ENCODE results near the gene ATOSA.

ATOSA gene

DNA sequence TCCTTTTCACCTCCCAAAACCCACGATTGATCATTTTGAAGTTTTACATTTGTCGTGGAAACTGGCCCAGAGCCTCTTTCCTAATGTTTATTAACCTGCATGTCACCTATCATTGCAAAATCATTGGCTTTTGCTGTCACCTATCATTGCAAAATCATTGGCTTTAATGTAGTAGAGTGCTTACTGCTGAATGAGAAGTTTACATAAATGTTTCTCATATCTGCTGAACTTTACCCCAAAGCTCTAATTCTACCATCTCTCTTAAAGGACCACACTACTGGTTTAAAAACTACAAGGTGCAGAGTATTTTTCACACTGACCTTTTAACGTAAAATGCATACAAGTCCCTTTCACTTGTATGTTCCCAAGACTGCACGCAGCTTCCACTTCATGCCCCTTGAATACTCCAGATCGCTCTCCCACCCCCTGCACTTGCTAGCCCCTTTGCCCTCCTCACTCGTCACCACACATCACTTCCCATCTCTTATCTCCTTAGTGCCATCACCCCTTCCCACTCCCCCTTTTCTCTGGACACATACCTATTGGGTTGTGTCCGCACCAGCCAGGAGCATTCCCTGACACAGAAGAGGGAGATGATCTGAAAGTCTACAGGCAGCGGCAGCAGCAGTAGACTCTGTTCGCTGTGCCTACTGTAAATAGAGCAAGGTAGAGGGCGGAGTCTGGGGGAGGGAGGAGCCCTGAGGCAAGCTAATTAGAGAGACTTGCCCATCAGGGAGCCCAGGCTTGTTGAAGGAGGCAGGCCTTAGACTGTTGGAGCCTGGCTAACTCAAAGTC, 30.2 kb upstream of the ATOSA start:
- H3K27ac Mint-ChIP-seq, result no peak overlapping the region
- peaks cover 0 to 3% of the 10 kb centered on the region in 2 donors for H3K9me3 Mint-ChIP-seq
- no peak overlapping the region for H3K4me3 Mint-ChIP-seq
- no peaks in the 10 kb centered on the region for H3K36me3 Mint-ChIP-seq (ENCODE audit: insufficient read depth)
- DNase-seq (no peak), ATAC-seq (replicated peaks) (no peak)
- H3K27me3 Mint-ChIP-seq, result no peaks in the 10 kb centered on the region
- peaks cover 0 to 1% of the 10 kb centered on the region in 2 donors for H3K4me1 Mint-ChIP-seq (ENCODE audit: low read depth in 2 of 2)

DNA sequence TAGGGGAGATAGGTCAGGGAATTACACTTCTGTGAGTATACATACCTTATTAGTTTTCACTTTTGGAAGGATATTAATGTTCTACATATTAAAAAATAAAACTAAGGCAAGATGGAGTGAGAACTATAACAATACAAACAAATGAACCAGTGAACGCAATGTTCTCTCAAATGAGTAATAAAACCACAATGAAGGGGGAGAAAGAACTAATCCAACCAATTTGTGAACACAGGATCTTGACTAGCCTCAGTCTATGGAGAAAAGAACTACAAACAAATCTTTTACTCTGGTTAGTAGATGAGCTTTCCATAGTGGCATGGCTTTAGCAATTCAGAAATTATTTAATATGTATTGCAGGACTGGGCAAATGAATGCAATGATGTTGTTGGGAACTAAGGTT, 26.9 kb upstream of the ATOSA start:
- no peaks in the 10 kb centered on the region for H3K27me3 Mint-ChIP-seq
- H3K4me3 Mint-ChIP-seq, result no peak overlapping the region
- no peak for ATAC-seq (replicated peaks)
- no peak for DNase-seq
- H3K9me3 Mint-ChIP-seq, result peaks cover 0 to 3% of the 10 kb centered on the region in 2 donors
- no peak overlapping the region for H3K27ac Mint-ChIP-seq
- H3K4me1 Mint-ChIP-seq (ENCODE audit: low read depth in 2 of 2), result peaks cover 0 to 1% of the 10 kb centered on the region in 2 donors
- H3K36me3 Mint-ChIP-seq (ENCODE audit: insufficient read depth), result no peaks in the 10 kb centered on the region

DNA sequence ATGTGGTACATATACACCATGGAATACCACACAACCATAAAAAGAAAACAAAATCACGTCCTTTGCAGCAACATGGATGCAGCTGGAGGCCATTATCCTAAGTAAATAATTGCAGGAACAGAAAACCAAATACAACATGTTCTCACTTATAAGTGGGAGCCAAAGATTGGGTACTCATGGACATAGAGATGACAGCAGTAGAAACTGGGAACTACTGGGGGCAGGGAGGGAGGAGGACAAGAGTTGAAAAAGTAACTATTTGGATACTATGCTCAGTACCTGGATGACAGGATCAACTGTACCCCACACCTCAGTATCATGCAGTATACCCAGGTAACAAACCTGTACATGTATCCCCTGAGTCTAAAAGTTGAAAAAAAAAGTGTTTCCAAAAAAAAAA, 23.2 kb upstream of the ATOSA start:
- no peaks in the 10 kb centered on the region for H3K36me3 Mint-ChIP-seq (ENCODE audit: insufficient read depth)

DNA sequence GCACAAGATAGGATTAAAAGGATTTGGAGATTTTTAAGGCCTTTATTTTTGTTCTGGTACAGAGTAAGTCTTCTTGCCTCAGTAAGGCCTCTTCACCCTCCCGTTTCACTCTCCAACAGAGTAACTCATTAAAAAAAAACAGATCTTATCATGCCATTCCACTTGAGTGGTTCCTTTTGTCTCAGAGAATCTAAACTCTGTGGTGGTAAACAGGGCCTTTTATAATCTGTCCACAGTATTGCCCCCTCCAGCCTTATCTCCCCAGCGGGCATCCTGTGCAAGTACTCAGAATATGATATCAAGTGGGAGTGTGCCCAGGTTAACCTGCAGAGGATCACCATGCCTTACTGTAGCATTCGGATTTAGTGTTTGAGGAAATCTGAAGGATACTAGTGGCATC, 20.3 kb upstream of the ATOSA start:
- Mint-ChIP-seq H3K9me3 (no peaks in the 10 kb centered on the region), H3K4me3 (no peak overlapping the region)
- no peak for DNase-seq

More for the DNA sequence above, 23.2 kb upstream of the ATOSA start:
- H3K4me3 Mint-ChIP-seq, result no peak overlapping the region
- ATAC-seq (replicated peaks) (no peak), DNase-seq (no peak)
- H3K9me3 Mint-ChIP-seq, result no peaks in the 10 kb centered on the region
- H3K27ac Mint-ChIP-seq, result no peak overlapping the region
- H3K4me1 Mint-ChIP-seq (ENCODE audit: low read depth in 2 of 2), result no peaks in the 10 kb centered on the region
- no peaks in the 10 kb centered on the region for H3K27me3 Mint-ChIP-seq

DNA sequence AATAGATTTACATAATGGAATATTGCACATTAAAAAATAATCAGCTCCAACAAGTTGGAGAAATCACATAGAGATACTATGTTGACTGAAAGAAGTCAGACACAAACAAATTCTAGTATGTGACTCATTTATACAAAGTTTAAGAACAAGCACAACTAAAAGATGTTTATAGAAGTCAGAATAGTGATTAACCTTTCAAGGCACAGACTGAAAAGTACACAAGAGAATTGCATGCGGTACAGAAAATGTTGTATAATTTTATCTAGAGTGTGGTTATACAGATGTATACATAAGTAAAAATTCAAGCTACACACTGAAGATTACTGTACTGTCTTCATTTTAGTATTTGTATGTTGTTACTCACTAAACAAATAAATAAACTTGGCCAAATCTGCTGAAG, 19.3 kb upstream of the ATOSA start:
- DNase-seq, result no peak
- H3K9me3 Mint-ChIP-seq, result no peaks in the 10 kb centered on the region
- ATAC-seq (replicated peaks), result no peak
- no peaks in the 10 kb centered on the region for H3K36me3 Mint-ChIP-seq (ENCODE audit: insufficient read depth)
- no peaks in the 10 kb centered on the region for H3K4me1 Mint-ChIP-seq (ENCODE audit: low read depth in 2 of 2)
- H3K27me3 Mint-ChIP-seq, result no peaks in the 10 kb centered on the region
- H3K27ac Mint-ChIP-seq, result no peak overlapping the region
- H3K4me3 Mint-ChIP-seq, result no peak overlapping the region

More for the DNA sequence above, 20.3 kb upstream of the ATOSA start:
- Mint-ChIP-seq H3K4me1 (ENCODE audit: low read depth in 2 of 2) (no peaks in the 10 kb centered on the region), H3K36me3 (ENCODE audit: insufficient read depth) (no peaks in the 10 kb centered on the region), H3K27ac (no peak overlapping the region), H3K27me3 (no peaks in the 10 kb centered on the region)
- no peak for ATAC-seq (replicated peaks)

DNA sequence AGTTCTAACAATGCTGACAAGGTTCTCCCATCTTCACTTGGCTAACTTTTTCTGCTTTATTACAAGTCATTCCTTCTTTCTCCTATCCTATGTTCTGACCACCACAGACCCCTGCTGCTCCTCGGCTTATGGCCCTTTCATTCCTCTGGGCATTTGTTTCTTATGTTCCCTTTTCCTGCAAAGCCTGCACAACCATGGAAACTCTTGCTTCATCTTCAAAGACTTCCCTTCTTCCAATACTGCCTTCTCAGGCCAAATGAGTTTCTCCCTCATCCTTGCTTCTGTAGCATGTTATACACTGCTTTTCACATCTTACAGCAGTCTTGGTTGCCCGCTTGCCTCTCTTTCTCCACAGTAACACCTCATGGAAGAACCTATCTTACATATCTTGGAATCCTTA, 17.9 kb upstream of the ATOSA start:
- no peak for DNase-seq
- H3K4me3 Mint-ChIP-seq, result no peak overlapping the region
- H3K27me3 Mint-ChIP-seq, result no peaks in the 10 kb centered on the region
- H3K36me3 Mint-ChIP-seq (ENCODE audit: insufficient read depth), result no peaks in the 10 kb centered on the region
- no peak overlapping the region for H3K27ac Mint-ChIP-seq
- no peaks in the 10 kb centered on the region for H3K9me3 Mint-ChIP-seq
- ATAC-seq (replicated peaks), result no peak
- no peaks in the 10 kb centered on the region for H3K4me1 Mint-ChIP-seq (ENCODE audit: low read depth in 2 of 2)

DNA sequence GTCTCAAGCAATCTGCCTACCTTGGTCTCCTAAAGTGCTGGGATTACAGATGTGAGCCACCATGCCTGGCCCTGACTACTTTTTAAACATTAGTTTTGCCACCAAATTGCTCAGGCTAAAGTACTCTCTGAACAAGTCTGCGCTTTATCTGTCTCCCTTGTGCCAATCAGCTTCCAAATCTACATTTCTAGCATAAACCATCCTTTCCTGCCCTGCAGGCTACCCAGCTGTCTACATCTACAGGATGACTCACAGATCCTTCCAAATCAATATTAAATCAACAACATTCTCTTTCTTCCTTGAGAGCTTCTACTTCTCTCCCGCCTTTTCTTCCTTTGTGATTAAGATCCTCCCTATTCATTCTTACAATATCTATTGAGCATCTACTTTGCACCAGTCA, 16.0 kb upstream of the ATOSA start:
- no peak for DNase-seq
- no peak overlapping the region for H3K27ac Mint-ChIP-seq
- H3K36me3 Mint-ChIP-seq (ENCODE audit: insufficient read depth), result no peaks in the 10 kb centered on the region
- no peak for ATAC-seq (replicated peaks)
- no peaks in the 10 kb centered on the region for H3K4me1 Mint-ChIP-seq (ENCODE audit: low read depth in 2 of 2)
- H3K27me3 Mint-ChIP-seq, result no peaks in the 10 kb centered on the region
- H3K9me3 Mint-ChIP-seq, result no peaks in the 10 kb centered on the region
- H3K4me3 Mint-ChIP-seq, result no peak overlapping the region

DNA sequence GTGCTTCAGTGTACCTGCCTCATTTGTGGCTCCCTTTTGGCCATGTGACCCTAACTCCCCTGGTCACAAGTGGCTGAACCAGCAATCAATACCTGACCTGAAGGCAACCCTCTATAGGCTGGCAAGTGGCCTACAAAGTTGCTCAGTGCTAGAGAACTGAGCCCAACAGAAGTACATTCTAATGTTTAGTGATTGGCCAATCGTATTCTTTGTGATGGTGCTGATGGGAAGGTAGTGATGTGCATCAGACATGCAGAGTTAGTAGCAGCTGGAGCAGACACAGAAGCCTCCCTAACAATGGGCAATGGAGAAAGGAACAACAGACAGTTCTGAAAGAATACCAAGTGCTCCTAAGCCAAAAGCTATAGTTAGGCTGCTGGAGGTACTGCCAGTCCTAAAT, 10.4 kb upstream of the ATOSA start:
- Mint-ChIP-seq H3K27me3 (no peaks in the 10 kb centered on the region), H3K36me3 (ENCODE audit: insufficient read depth) (no peaks in the 10 kb centered on the region), H3K4me1 (ENCODE audit: low read depth in 2 of 2) (no peaks in the 10 kb centered on the region), H3K9me3 (no peaks in the 10 kb centered on the region), H3K27ac (no peak overlapping the region), H3K4me3 (no peak overlapping the region)
- DNase-seq (no peak), ATAC-seq (replicated peaks) (no peak)

DNA sequence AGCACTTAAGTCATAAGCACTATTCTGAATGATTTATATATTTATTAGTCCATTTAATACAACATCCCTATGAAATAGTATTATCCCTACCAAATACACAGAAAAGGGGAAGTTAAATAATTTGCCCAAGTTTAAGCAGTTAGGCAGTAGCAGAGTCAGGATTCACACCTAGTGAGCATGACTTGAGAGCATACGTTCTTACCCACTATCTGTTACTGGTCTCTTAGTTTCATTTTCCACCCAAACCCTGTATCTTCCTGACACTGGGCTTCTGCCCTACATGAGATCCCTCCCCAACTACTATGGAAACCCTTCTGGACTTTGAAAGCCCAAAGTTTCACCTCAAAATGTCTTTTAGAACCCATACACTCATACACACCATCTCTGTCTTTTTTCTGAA, 4.4 kb upstream of the ATOSA start:
- Mint-ChIP-seq H3K27me3 (no peaks in the 10 kb centered on the region), H3K4me1 (ENCODE audit: low read depth in 2 of 2) (peaks cover 15 to 28% of the 10 kb centered on the region in 2 donors), H3K36me3 (ENCODE audit: insufficient read depth) (peaks cover 10% of the 10 kb centered on the region), H3K9me3 (no peaks in the 10 kb centered on the region), H3K27ac (peak overlapping the region; percentile 90 to 92), H3K4me3 (peak overlapping the region; percentile 18 to 56)
- DNase-seq (no peak), ATAC-seq (replicated peaks) (peak; percentile 20)

DNA sequence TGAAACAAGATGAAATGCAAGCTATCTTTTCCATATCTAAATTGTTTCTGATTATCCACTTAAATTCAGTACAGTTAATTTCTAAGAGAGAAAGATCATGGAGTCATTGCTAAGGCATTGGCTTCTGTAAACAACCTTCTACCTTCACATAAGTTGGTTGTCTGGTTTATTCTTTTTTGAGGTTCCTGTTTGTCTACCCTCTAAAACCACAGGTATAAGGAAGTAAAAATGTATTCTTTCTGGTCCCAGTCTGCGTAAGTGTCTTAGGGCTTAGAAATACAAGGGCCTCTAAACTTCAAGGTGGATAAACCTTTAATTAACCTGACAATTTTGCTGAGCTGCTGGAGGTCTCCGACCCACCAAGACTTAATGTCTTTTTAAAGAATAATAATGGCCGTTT, 3.6 kb upstream of the ATOSA start:
- Mint-ChIP-seq H3K27ac (peak overlapping the region; percentile 90 to 92), H3K4me3 (peak overlapping the region; percentile 18 to 56), H3K27me3 (no peaks in the 10 kb centered on the region), H3K4me1 (ENCODE audit: low read depth in 2 of 2) (peaks cover 18 to 33% of the 10 kb centered on the region in 2 donors), H3K9me3 (no peaks in the 10 kb centered on the region), H3K36me3 (ENCODE audit: insufficient read depth) (peaks cover 18% of the 10 kb centered on the region)
- DNase-seq (no peak), ATAC-seq (replicated peaks) (peak; percentile 30)

DNA sequence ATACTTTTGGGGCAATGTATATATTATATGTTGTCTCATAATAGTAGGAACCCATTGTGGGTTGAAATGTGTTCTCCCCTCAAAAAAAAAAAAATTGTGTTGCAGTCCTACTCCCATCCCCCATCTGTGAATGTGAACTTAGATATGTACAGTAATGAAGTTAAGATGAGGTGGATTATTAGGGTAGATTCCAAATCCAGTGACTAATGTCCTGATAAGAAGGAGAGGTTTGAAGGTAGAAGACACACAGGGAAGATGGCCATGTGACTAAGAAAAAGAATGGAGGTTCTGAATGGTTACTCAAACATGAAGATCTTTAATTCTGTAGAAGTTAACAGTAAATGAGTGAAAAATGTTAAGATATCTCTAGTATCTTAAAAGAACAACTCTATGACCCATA, 3.0 kb upstream of the ATOSA start:
- no peak for ATAC-seq (replicated peaks)
- DNase-seq, result no peak
- H3K27me3 Mint-ChIP-seq, result no peaks in the 10 kb centered on the region
- peaks cover 20 to 38% of the 10 kb centered on the region in 2 donors for H3K4me1 Mint-ChIP-seq (ENCODE audit: low read depth in 2 of 2)
- peak overlapping the region; percentile 18 to 56 for H3K4me3 Mint-ChIP-seq
- H3K9me3 Mint-ChIP-seq, result no peaks in the 10 kb centered on the region
- peaks cover 22% of the 10 kb centered on the region for H3K36me3 Mint-ChIP-seq (ENCODE audit: insufficient read depth)
- peak overlapping the region; percentile 90 to 92 for H3K27ac Mint-ChIP-seq

DNA sequence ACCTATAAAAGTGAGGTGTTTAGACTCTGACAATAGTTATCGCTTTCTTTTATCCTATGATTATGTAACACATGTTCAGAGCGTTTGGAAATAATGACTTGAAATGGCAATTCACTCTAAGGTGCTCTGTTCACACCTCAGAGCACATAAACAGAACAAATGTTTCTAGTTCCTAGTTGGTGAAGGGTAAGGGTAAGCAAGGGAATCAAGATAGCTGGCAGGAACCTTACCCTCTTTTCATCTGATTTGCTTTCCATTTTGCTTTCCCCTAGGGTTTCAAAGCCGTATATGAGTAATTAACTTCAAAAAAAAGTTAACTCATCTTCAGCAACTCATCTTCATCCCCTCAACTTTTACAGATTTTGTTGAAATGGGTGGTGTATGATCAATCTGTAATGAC, 2.3 kb upstream of the ATOSA start:
- no peak for ATAC-seq (replicated peaks)
- DNase-seq, result no peak
- Mint-ChIP-seq H3K9me3 (no peaks in the 10 kb centered on the region), H3K4me3 (no peak overlapping the region), H3K36me3 (ENCODE audit: insufficient read depth) (peaks cover 25% of the 10 kb centered on the region), H3K4me1 (ENCODE audit: low read depth in 2 of 2) (peaks cover 20 to 40% of the 10 kb centered on the region in 2 donors), H3K27ac (peak overlapping the region; percentile 90 to 92), H3K27me3 (no peaks in the 10 kb centered on the region)

DNA sequence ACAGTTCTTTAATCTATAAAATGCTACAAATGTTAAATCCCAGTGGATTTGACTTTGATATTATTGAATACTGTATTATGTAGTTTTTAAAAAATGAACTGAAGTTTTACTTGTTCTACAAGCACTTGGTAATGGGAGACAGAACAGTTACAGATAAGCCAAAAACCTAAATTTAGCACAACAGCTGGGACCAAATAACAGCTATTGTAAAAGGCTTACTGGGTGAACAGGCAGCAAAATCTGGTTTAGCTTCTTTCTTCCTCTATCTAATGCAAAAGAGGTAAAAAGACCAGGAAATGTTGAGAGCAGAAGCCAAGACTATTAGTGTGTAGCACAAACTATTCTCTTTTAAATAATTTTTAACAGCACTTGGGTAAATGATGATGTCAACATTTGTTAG, 1.6 kb upstream of the ATOSA start:
- H3K9me3 Mint-ChIP-seq, result no peaks in the 10 kb centered on the region
- H3K36me3 Mint-ChIP-seq (ENCODE audit: insufficient read depth), result peaks cover 31% of the 10 kb centered on the region
- H3K27ac Mint-ChIP-seq, result peak overlapping the region in 1 of 2 donors; percentile 98
- H3K4me1 Mint-ChIP-seq (ENCODE audit: low read depth in 2 of 2), result peaks cover 20 to 41% of the 10 kb centered on the region in 2 donors
- DNase-seq (no peak), ATAC-seq (replicated peaks) (no peak)
- H3K27me3 Mint-ChIP-seq, result no peaks in the 10 kb centered on the region
- no peak overlapping the region for H3K4me3 Mint-ChIP-seq

DNA sequence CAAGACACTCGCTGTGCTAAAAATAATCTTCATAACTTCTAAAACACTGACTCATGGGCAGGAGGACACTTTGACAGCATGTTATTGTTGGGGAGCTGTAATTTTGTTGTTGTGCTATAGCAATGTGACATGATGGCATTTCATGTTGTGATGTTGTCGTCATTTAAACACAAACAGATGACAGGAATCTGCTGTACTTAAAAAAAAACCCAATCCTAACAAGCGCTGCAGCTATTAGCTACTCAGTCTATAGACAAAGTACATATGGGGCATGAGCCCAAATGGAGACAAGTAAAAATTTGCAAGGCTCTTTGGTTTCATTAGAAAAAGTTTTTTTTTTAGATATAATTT, 828 bp upstream of the ATOSA start:
- H3K27me3 Mint-ChIP-seq, result no peaks in the 10 kb centered on the region
- peaks cover 39% of the 10 kb centered on the region for H3K36me3 Mint-ChIP-seq (ENCODE audit: insufficient read depth)
- no peaks in the 10 kb centered on the region for H3K9me3 Mint-ChIP-seq
- H3K4me3 Mint-ChIP-seq, result peak overlapping the region; percentile 89 to 96
- peaks cover 25 to 48% of the 10 kb centered on the region in 2 donors for H3K4me1 Mint-ChIP-seq (ENCODE audit: low read depth in 2 of 2)
- ATAC-seq (replicated peaks) (no peak), DNase-seq (no peak)
- peak overlapping the region; percentile 98 to 99 for H3K27ac Mint-ChIP-seq

Measured in effector memory CD8-positive, alpha-beta T cell (primary cell).